ENCODE data around the gene TAT.
"Not testable (repeated sequence)": the region's sequence is repeated elsewhere in the genome, so short reads cannot be mapped to it uniquely, and the experiment has no call there.

Gene TAT

GRCh38 chr16:71576971-71577370 lies at the start of gene TAT:
Gene TAT, minus strand, starts transcription at chr16:71577092. Its CDS starts 677 bp downstream, at chr16:71576415.
- DNase-seq, result no peak

DNA sequence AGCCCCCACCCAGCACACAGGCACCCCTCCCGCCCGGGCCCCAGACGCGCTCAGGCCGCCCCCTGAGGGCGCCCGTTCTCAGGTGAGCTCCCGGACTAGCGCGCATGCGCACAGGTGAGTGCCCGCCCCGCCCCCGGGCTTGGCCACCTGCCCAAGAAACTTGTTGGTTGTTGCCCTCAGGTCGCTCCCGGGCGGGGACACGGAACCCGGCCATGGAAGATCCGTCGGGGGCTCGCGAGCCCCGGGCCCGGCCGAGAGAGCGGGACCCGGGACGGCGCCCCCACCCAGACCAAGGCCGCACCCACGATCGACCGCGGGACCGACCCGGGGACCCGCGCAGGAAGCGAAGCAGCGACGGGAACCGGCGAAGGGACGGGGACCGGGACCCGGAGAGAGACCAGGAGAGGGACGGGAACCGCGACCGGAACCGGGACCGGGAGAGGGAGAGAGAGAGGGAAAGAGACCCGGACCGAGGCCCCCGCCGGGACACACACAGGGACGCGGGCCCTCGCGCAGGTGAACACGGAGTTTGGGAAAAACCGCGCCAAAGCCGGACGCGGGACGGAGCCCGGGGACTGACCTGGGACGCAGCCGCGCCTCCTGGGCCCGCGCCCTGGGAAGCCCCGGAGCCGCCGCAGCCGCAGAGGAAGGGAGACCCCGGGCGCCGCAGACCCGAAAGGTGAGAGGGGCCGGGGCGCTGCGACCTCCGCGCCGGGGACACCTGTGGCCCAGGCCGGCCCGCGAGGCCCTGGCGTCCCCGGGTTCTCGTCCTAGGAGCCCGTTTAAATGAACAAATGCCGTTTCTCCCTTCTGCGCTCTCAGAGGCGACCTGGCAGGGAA lies 49.3 kb upstream of the TAT start, which contains the start of gene MARVELD3:
TSS of gene MARVELD3 (plus strand) at position 167 of the 840 bp plus-strand sequence. CDS start at position 213, 46 bp downstream.
- DNase-seq, result peak in 1 of 58 donors; percentile 6

GRCh38 chr16:71625113-71625850 lies 48.4 kb upstream of the TAT start:
- peak in 1 of 58 donors; percentile 32 for DNase-seq

DNA sequence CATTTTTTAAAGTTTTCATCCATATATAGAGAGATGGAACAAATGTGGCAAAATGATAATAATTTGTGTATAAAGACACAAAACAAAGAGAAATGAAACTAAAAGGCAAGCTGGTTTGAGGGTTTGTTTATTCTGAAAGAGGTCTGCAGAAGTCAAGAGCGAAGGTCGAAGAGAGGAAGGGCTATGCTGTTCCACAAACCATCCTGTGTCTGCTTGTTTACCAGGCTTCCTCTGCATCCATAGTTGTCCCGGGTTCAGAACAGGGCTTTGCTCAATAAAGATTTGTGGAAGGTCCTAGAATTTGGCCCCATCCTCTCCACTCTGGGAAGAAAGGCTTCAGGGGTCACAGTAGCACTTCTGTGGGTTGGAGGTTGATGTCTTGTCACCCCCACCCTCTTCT lies 46.7 kb upstream of the TAT start:
- DNase-seq, result no peak

- DNase-seq, result no peak
Observed at GRCh38 chr16:71622088-71622487, 45.2 kb upstream of the TAT start.

GRCh38 chr16:71618429-71618828 lies 41.5 kb upstream of the TAT start:
- no peak for DNase-seq

DNA sequence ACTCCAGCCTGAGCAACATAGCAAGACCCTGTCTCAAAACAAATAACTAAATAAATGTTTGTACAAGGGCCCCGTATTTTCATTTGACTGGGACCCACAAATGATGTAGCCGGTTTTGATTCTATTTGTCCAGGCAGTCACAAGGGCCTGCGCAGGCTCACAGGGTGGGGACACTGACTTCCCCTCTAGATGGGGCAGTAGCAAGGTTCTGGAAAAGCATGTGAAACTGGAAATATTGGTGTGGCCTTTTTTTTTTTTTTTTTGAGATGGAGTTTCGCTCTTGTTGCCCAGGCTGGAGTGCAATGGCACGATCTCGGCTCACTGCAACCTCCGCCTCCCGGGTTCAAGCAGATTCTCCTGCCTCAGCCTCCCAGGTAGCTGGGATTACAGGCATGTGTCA lies 38.1 kb upstream of the TAT start:
- not testable (repeated sequence) for DNase-seq

DNA sequence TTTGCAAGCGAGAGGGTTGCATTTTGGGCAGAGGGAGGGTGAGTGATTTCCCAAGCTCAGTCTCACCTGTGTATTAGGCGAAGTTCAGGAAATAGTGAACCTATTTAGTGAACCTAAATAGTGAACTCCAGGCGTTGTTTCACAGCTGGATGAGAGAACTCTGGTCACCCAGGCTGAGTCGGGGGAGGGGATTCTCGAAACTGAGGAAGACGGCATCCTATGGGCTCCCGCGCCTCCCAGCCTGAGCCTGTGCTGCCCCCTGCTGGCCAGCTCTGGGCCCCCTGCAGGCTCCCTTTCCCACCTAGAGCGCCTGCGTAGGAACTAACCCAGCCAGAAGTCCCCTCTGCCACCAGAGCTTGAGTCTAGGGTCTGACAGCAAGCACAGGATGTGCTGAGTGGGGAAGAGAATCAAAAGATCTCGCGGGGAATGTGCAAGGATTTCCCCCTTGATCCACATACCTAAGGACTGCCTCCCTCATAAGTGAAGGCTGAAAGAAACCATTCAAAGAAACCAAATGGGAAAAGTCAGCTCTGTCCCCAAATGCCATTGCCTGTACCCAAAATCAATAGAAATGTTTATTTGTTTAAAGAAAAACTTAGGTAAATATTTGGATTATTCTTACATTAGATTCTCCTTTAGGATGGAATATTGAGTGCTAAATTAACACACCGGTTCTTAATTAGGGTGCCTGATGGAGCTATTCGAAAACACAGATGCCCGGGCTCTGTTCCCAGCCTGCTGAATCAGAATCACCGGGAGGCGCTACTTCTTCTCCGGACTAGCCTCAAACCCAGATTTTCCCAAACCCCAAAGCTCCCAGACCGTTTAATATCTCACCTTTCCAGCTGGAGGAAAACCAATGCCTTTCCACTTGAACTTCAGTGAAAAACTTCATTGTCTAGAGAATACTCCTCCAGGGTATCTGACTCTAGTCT lies 34.3 kb upstream of the TAT start:
- peak in 52 of 58 donors; percentile 1 to 75 (median 39) for DNase-seq

DNA sequence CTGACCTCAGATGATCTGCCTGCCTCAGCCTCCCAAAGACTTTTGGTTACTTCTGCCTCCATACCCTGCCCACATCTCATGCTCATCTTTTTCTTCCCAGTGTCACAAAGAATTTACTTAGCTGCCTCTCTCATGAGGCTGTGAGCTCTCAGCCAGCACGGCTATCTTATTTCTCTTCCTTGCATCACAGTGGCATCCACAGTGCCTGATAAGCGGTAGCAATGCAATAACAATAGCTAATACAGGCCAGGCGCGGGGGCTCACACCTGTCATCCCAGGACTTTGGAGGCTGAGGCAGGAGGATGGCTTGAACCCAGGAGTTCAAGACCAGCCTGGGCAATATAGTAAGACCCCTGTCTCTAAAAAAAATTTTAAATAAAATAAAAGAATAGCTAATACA lies 33.6 kb upstream of the TAT start:
- DNase-seq, result no peak

- DNase-seq, result no peak
Observed at GRCh38 chr16:71609066-71609465, 32.2 kb upstream of the TAT start.

DNA sequence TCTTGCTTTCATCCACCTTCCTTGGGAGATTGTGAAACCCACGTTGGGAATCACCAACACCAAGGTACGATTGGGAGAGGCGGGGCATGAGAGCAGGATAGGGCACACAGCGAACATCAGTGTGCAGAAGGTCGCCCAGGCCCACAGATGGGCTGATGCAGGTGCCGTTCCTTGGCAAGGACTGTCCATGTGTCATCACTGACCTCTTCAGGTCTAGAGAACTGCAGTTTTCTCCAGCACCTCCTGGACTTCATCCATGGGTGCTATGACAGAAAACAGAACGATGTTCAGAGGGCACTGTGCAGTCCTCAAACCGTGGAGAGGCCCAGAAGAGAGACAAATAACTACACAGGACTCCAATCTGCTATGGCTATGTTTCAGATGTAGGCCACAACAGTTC lies 23.9 kb upstream of the TAT start:
- peak in 2 of 58 donors; percentile 4 to 21 for DNase-seq

GRCh38 chr16:71598426-71598825 lies 21.5 kb upstream of the TAT start:
- not testable (repeated sequence) for DNase-seq

DNA sequence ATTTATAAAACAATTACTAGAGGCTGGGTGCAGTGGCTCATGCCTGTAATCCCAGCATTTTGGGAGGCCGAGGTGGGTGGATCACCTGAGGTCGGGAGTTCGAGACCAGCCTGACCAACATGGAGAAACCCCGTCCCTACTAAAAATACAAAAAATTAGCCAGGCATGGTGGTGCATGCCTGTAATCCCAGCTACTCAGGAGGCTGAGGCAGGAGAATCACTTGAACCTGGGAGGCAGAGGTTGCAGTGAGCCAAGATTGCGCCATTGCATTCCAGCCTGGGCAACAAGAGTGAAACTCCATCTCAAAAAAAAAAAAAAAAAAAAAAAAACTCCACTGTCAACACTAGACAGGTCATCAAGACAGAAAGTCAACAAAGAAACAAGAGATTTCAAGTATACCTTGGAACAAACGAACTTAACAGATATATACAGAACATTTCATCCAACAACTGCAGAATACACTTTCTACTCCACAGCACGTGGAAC lies 18.5 kb upstream of the TAT start:
- DNase-seq, result not testable (repeated sequence)

DNA sequence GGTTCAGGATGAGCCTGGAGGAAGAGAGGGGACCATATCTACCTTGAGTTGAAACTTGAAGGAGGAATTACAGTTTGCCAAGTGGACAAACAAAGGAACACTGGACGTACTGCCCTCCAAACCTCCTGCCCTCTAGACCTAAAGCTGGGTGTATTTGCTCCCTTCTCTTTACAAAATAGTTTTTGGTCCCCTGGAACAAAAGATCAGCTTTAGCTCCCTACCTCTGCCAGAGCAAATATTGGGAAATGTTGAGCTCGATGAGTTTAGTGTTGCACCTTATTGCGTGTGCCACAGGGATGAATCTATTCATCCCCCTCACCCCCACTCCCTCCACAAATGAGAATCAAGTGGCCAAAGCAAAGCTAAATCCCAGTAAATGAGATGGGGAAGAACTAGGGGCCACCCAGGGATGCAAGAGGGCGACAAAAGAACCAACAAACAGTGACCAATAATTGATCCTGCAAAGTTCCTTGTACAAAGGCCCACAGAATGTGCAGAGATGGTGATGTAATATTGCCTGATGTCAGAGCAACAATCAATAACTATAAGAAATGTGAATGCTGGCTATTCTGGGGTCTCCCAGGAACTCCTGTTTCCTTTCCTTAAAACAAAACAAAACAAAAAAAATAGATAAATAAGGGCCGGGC lies 17.2 kb upstream of the TAT start:
- no peak for DNase-seq

DNA sequence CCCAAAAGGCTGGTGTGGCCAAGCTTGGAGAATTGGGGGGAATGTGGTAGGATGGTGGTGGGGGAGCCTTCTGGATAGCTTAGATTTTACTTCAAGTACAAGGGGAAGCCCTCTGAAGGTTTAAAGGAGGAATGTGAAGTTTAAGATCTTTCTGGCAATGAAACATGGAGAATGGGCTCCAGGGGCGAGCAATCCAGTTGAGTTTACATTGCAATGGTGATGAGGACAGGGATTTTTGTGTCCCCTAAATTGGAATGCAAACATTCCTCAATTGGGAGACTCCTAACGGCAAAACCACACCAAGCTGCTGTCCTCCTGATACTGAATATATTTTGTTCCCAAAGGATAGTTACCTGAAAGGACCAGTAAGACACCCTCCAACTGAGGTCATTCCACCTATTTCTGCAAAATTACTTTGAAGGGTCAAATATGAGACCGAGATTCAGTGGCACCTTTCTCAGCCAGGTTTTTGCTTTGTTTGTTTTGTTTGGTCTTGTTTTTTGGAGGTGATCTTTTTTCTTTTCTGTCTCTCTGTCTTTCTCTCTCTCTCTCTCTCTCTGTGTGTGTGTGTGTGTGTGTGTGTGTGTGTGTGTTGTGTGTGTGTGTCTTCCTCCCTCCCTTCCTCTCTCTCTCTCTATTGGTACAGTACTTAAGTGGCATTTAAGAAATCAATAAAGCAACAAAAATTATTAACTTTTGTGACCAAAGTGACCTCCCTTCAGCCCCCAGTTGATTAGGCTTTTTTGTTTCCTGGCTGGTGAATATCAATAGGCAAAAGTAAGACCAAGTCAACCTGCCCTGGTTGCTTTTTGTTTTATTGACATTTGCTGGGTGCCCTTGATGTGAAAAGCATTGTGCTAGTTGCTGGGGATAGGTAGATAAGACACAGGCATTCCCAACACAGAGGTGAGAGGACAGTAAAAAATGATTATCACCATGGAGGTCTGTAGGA lies 16.4 kb upstream of the TAT start:
- DNase-seq, result no peak

- no peak for DNase-seq
Observed at GRCh38 chr16:71591917-71592316, 15.0 kb upstream of the TAT start.

- DNase-seq, result no peak
Observed at GRCh38 chr16:71590584-71590983, 13.7 kb upstream of the TAT start.

GRCh38 chr16:71590071-71590470 lies 13.2 kb upstream of the TAT start:
- DNase-seq, result not testable (repeated sequence)

- not testable (repeated sequence) for DNase-seq
Observed at GRCh38 chr16:71589334-71589733, 12.4 kb upstream of the TAT start.

Data from anterior cingulate cortex (tissue), 58 donors.